ENCODE measurements around the gene ATG7.
"Not testable (repeated sequence)": the region's sequence is repeated elsewhere in the genome, so short reads cannot be mapped to it uniquely, and the experiment has no call there.

Gene ATG7

GRCh38 chr3:11254876-11255275 lies 17.3 kb upstream of the ATG7 start:
- no peak for DNase-seq

- DNase-seq, result not testable (repeated sequence)
These were observed 16.7 kb upstream of the ATG7 start for GRCh38 chr3:11255537-11255936.

DNA sequence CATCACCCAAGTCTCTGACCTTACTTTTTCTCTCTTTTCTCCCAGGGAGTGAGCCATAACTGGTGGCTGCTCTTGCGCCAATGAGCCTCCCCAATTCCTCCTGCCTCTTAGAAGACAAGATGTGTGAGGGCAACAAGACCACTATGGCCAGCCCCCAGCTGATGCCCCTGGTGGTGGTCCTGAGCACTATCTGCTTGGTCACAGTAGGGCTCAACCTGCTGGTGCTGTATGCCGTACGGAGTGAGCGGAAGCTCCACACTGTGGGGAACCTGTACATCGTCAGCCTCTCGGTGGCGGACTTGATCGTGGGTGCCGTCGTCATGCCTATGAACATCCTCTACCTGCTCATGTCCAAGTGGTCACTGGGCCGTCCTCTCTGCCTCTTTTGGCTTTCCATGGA lies 13.2 kb upstream of the ATG7 start:
- DNase-seq, result no peak

DNA sequence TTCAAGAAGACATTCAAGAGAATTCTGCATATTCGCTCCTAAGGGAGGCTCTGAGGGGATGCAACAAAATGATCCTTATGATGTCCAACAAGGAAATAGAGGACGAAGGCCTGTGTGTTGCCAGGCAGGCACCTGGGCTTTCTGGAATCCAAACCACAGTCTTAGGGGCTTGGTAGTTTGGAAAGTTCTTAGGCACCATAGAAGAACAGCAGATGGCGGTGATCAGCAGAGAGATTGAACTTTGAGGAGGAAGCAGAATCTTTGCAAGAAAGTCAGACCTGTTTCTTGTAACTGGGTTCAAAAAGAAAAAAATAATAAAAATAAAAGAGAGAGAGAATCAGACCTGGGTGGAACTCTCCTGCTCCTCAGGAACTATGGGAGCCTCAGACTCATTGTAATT lies 11.7 kb upstream of the ATG7 start:
- DNase-seq, result no peak

GRCh38 chr3:11269007-11269406 lies 3.2 kb upstream of the ATG7 start:
- no peak for DNase-seq

- no peak for DNase-seq
These were observed 843 bp downstream of the ATG7 start for GRCh38 chr3:11272906-11273574.

GRCh38 chr3:11273891-11274291 lies 1.7 kb downstream of the ATG7 start:
- DNase-seq, result no peak

- no peak for DNase-seq
These were observed 2.5 kb downstream of the ATG7 start for GRCh38 chr3:11274566-11275142.

DNA sequence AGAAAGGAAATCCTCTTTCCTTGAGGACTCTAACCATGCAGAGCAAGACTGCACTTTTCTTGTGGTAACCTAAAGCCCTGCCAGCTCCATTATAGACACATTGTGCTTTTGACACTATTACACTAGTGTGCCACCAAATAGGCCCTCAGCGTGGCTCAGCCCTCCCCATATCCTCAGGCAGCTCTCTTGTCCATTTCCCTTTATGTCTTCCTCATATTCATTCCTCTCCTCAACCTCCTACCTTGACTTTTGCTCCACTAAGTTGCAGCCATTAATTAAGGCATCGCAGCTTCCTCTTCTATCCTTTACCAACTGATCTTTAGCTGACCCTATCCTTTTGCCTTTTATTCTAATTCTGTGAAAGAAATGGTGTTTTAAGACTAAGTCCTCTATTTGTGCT lies 3.7 kb downstream of the ATG7 start:
- DNase-seq, result no peak

- no peak for DNase-seq
These were observed 4.7 kb downstream of the ATG7 start for GRCh38 chr3:11276901-11277300.

GRCh38 chr3:11282250-11283138 lies 10.3 kb downstream of the ATG7 start:
- DNase-seq, result no peak

- no peak for DNase-seq
These were observed 10.9 kb downstream of the ATG7 start for GRCh38 chr3:11283139-11283475.

GRCh38 chr3:11284011-11284410 lies 11.8 kb downstream of the ATG7 start:
- no peak for DNase-seq

- no peak for DNase-seq
These were observed 13.3 kb downstream of the ATG7 start for GRCh38 chr3:11285471-11285870.

DNA sequence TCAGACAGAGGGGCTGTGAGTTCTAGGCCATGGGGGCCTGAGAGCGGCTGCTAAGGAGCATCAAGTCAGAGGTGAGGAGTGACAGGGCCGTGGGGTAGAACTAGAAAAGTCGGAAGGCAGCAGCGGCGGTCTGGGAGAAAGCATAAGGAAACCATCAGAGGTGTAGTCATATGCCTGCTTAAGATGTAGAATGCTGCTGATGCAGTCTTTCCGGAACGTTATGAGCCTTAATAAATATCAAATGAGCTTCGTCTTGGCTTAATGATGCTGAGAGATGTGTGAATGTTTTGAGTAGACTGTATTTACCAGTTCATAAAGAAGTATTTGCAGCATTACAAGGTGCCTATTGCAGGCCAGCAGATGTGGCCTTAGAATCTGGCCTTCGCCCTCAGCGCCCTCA lies 15.2 kb downstream of the ATG7 start:
- DNase-seq, result no peak

- DNase-seq, result no peak
These were observed 15.9 kb downstream of the ATG7 start for GRCh38 chr3:11288021-11288491.

- no peak for DNase-seq
These were observed 16.8 kb downstream of the ATG7 start for GRCh38 chr3:11288786-11289637.

DNA sequence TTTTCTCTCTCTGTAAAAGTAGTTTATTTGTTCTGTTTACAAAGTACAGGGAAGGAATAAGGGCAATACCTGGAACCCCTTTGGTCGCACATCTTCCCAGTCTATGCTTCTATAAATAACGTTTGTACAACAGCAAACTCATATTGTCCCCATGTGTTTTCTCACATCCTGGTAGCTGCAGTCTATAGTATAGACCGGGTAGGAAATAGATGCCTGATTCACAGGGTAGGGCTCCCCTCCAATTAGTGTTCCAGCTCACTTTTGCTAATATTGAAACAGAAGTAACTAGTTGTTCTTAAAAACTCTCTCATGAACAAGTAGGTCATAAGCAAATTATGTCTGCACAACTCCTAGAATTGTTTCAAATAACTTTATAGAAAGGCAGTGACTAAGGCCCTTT lies 17.7 kb downstream of the ATG7 start:
- no peak for DNase-seq

DNA sequence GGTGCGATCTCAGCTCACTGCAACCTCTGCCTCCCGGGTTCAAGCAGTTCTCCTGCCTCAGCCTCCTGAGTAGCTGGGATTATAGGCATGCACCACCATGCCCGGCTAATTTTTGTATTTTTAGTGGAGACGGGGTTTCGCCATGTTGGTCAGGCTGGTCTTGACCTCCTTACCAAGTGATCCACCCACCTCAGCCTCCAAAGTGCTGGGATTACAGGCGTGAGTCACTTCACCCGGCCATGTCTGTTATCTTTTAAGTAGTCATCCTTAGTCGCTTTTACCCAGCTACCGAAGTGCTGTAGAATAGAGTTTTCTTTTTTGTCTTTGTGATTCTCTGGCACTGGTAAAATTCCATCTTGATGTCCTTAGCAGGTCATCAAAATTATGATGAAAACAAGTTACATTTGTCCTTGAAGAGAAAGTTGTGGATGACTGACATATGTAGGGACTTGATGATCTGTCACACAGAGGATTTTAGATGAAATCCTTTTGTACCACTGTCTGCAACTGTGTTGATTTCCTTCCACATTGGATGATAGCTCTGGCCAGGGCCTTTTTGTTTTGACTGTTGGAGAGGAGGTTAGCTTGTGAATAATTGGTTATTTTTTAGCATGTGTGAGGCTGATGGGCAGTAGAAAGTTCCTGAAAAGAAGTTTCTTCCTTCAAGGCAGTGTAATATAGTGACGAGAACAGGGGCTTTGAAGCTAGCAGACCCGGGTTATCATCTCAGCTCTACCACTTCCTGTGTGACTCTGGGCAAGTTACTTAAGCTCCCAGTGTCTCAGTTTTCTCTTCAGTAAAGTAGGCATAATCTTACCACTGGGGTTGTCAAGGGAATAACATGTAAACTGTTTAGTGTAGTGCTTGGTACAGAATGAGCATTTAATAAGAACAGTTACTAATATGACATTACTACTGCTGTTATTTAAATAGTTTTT lies 18.8 kb downstream of the ATG7 start:
- DNase-seq, result no peak

- no peak for DNase-seq
These were observed 19.6 kb downstream of the ATG7 start for GRCh38 chr3:11291808-11292207.

DNA sequence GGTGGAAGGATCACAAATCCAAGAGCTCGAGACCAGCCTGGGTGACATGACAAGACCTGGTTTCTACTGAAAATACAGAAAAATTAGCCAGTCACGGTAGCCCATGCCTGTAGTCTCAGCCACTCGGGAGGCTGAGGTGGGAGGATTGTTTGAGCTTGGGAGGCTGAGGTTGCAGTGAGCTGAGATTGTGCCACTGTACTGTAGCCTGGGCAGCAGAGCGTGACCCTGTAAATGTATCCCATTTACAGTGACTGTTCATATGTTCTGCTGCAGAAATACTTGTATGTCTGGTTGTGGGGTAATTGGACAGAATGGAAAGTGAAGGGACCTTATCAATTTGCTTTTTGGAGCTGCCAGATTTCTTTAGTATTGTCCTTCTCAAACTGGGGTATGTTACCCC lies 24.9 kb downstream of the ATG7 start:
- DNase-seq, result no peak

DNA sequence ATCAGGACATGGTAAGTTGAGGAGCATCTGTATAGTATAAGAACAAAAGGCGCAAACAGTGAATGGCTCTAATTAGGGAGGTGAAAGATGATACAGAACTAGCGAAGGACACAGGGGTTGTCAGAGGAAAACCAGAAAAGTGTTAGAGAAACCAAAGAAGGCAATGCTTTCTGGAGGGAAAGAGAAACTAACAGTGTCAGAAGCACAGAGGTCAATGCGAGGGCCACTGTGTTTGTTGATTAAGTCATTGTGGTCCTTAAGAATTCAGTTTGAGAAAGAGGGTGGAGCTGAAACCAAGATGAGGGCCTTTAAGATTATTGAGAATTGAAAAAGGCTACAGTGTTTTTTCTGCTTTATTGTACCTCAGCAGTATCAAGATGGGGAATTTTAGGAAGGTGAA lies 28.8 kb downstream of the ATG7 start:
- DNase-seq, result no peak
